Measurements from ENCODE around the gene CCDC187.

Gene CCDC187

GRCh38 chr9:136218673-136219072 lies 85.2 kb downstream of the CCDC187 start:
- TF ChIP-seq CTCF (IDR thresholded peaks at IDR 0.05; ENCODE audit: low read depth, low read length, poor library complexity, severe bottlenecking) (no peak), EZH2phosphoT487 (IDR thresholded peaks at IDR 0.05; ENCODE audit: borderline replicate concordance, low read length) (no peak)
- Histone ChIP-seq H3K79me2 (ENCODE audit: control insufficient read depth, low read length) (peaks cover 52% of the 10 kb centered on the region), H3K27ac (ENCODE audit: low read depth, low read length) (no peak overlapping the region), H3K4me2 (ENCODE audit: low read length) (no peak overlapping the region), H3K36me3 (ENCODE audit: control insufficient read depth, low read length) (peaks cover 100% of the 10 kb centered on the region), H3K4me1 (ENCODE audit: control insufficient read depth, low read length) (peaks cover 52% of the 10 kb centered on the region), H3K9me3 (ENCODE audit: control insufficient read depth, insufficient read depth, low read length) (no peaks in the 10 kb centered on the region), H3F3A (ENCODE audit: control insufficient read depth, insufficient read depth) (peaks cover 6% of the 10 kb centered on the region), H4K20me1 (ENCODE audit: control insufficient read depth, insufficient read depth, low read depth, low read length) (0 out of 2 replicates have a peak, but pooled peaks cover 4% of the 10 kb centered on the region), H3K27me3 (ENCODE audit: control insufficient read depth, low read length) (no peaks in the 10 kb centered on the region), H3K4me3 (ENCODE audit: low read length) (no peak overlapping the region), H3K9me2 (replicated peaks; ENCODE audit: control insufficient read depth, low read length) (no peaks in the 10 kb centered on the region)

- H3K36me3 ChIP-seq (ENCODE audit: control insufficient read depth, low read length): peaks cover 100% of the 10 kb centered on the region
- H3K4me2 ChIP-seq (ENCODE audit: low read length): no peak overlapping the region
- TF ChIP-seq EZH2phosphoT487 (IDR thresholded peaks at IDR 0.05; ENCODE audit: borderline replicate concordance, low read length): no peak
- no peak for TF ChIP-seq CTCF (IDR thresholded peaks at IDR 0.05; ENCODE audit: low read depth, low read length, poor library complexity, severe bottlenecking)
- H3K79me2 ChIP-seq (ENCODE audit: control insufficient read depth, low read length): peaks cover 48% of the 10 kb centered on the region
- H4K20me1 ChIP-seq (ENCODE audit: control insufficient read depth, insufficient read depth, low read depth, low read length): 0 out of 2 replicates have a peak, but pooled peaks cover 4% of the 10 kb centered on the region
- H3K27ac ChIP-seq (ENCODE audit: low read depth, low read length): no peak overlapping the region
- H3K9me2 ChIP-seq (replicated peaks; ENCODE audit: control insufficient read depth, low read length): no peaks in the 10 kb centered on the region
- no peak overlapping the region for H3K4me3 ChIP-seq (ENCODE audit: low read length)
- H3K9me3 ChIP-seq (ENCODE audit: control insufficient read depth, insufficient read depth, low read length): no peaks in the 10 kb centered on the region
- H3K4me1 ChIP-seq (ENCODE audit: control insufficient read depth, low read length): peaks cover 52% of the 10 kb centered on the region
- no peaks in the 10 kb centered on the region for H3K27me3 ChIP-seq (ENCODE audit: control insufficient read depth, low read length)
- peaks cover 2% of the 10 kb centered on the region for H3F3A ChIP-seq (ENCODE audit: control insufficient read depth, insufficient read depth)
Measured at GRCh38 chr9:136218271-136218670, 85.6 kb downstream of the CCDC187 start.

GRCh38 chr9:136216541-136217244 lies 87.2 kb downstream of the CCDC187 start:
- Histone ChIP-seq H3K79me2 (ENCODE audit: control insufficient read depth, low read length) (peaks cover 32% of the 10 kb centered on the region), H3K27ac (ENCODE audit: low read depth, low read length) (no peak overlapping the region), H3K36me3 (ENCODE audit: control insufficient read depth, low read length) (peaks cover 100% of the 10 kb centered on the region), H4K20me1 (ENCODE audit: control insufficient read depth, insufficient read depth, low read depth, low read length) (0 out of 2 replicates have a peak, but pooled peaks cover 4% of the 10 kb centered on the region), H3K4me2 (ENCODE audit: low read length) (no peak overlapping the region), H3F3A (ENCODE audit: control insufficient read depth, insufficient read depth) (no peaks in the 10 kb centered on the region), H3K4me3 (ENCODE audit: low read length) (no peak overlapping the region), H3K9me2 (replicated peaks; ENCODE audit: control insufficient read depth, low read length) (no peaks in the 10 kb centered on the region), H3K4me1 (ENCODE audit: control insufficient read depth, low read length) (peaks cover 53% of the 10 kb centered on the region), H3K9me3 (ENCODE audit: control insufficient read depth, insufficient read depth, low read length) (no peaks in the 10 kb centered on the region), H3K27me3 (ENCODE audit: control insufficient read depth, low read length) (no peaks in the 10 kb centered on the region)
- TF ChIP-seq CTCF (IDR thresholded peaks at IDR 0.05; ENCODE audit: low read depth, low read length, poor library complexity, severe bottlenecking) (no peak), EZH2phosphoT487 (IDR thresholded peaks at IDR 0.05; ENCODE audit: borderline replicate concordance, low read length) (no peak)
